Duodenal mucosa (tissue), 2 donors: Measurements from ENCODE around the gene GGPS1.

Experiments
- H3K27ac ChIP-seq: one replicate; pipeline ENCODE4 v1.7.0; 2013; ENCODE audit warnings: low read depth, low read length
- H3K27me3 ChIP-seq, 2 donors: one replicate each; pipeline ENCODE4 v1.7.0; 2013; ENCODE audit warnings: low read length in 2 of 2, control low read depth in 1 of 2; ENCODE audit not compliant: insufficient read depth in 2 of 2, control insufficient read depth in 1 of 2
- H3K36me3 ChIP-seq, 2 donors: one replicate each; pipeline ENCODE4 v1.7.0; 2013; ENCODE audit warnings: low read length in 2 of 2, control low read depth in 1 of 2; ENCODE audit not compliant: insufficient read depth in 2 of 2, control insufficient read depth in 1 of 2
- H3K4me1 ChIP-seq, 2 donors: one replicate each; pipeline ENCODE4 v1.7.0; 2013; ENCODE audit warnings: low read length in 2 of 2, control low read depth in 1 of 2; ENCODE audit not compliant: insufficient read depth in 2 of 2, control insufficient read depth in 1 of 2
- H3K4me3 ChIP-seq, 2 donors: one replicate each; pipeline ENCODE4 v1.7.0; 2013; ENCODE audit warnings: low read length in 2 of 2, low read depth in 1 of 2
- H3K9ac ChIP-seq, 2 donors: one replicate each; pipeline ENCODE4 v1.7.0; 2013; ENCODE audit warnings: low read length in 2 of 2, low read depth in 1 of 2
- H3K9me3 ChIP-seq, 2 donors: one replicate each; pipeline ENCODE4 v1.7.0; 2013; ENCODE audit warnings: low read length in 2 of 2, control low read depth in 1 of 2; ENCODE audit not compliant: control insufficient read depth in 1 of 2

The GGPS1 gene

GRCh38 chr1:235391874-235392273 lies 63.5 kb downstream of the GGPS1 start:
- H3K9me3 ChIP-seq = no peaks in the 10 kb centered on the region
- no peak overlapping the region for H3K27ac ChIP-seq
- no peaks in the 10 kb centered on the region for H3K36me3 ChIP-seq
- no peaks in the 10 kb centered on the region for H3K27me3 ChIP-seq
- H3K4me3 ChIP-seq = no peak overlapping the region
- H3K9ac ChIP-seq = no peak overlapping the region
- H3K4me1 ChIP-seq = no peaks in the 10 kb centered on the region
